ENCODE results near the gene POMZP3.
"Not testable (repeated sequence)": the region's sequence is repeated elsewhere in the genome, so short reads cannot be mapped to it uniquely, and the experiment has no call there.

POMZP3 gene

DNA sequence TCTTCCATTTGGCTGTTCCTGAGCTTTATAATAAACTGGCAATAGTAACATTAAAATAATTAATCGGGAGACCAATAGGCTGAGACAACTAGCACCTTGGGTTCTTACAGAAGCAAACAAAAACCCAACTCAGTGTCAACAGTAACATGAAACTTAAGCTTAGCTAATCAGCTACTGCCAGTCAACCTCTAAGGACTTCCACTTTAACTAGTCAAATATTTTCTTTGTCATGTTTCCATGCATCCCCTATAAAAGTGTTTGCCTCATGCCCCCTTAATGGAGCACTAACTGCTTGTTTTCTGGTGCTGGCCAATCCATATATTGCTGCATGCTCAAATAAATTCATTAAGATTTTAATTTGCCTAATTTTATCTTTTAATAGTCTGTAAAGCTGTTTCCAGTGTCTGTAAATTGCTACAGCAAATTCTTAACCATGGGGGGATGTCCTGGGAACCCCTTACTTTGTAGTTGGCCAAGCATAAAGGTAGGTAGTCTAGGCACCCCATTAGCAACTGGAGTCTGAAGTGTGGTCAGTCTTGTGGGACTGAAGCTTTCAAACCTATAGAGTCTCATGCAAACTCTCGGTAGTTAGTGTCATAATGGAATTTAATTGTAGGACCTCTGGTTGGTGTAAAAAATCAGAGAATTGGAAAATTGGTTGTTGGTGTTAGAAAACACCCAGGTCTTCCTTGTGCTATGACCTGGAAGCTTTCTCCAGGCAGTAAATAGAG lies 40.3 kb downstream of the POMZP3 start:
- not testable (repeated sequence) for DNase-seq

DNA sequence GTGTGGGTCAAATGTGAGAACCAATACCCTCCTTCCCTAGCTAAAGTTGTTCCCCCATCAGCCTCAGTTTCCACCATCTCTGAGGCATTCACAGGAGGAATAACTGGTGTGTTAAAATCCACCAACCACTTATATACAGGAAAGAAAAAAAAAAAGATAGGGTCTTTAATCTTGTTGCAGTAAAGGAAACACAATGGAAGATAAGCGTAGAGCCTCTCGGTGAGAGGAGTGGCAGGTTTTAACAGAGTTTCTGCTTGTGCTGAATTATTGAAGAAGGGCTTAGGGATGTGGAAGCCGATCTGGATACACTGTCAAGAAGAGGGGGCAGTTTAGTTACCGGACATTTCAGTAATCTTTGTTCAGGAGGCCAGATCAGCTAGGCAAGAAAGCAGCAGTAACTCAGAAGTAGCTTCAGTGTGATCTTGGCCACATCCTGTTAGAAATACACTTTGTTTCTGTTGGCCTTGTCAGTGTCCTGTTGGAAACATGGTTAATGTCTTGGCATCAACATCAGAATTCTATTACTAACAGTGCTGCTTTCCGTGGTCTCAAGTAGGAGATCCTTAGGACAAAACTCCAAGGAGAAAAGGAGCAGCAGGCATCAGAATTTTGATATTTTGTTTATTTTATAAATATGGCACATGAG lies 43.3 kb downstream of the POMZP3 start:
- DNase-seq, result not testable (repeated sequence)

DNA sequence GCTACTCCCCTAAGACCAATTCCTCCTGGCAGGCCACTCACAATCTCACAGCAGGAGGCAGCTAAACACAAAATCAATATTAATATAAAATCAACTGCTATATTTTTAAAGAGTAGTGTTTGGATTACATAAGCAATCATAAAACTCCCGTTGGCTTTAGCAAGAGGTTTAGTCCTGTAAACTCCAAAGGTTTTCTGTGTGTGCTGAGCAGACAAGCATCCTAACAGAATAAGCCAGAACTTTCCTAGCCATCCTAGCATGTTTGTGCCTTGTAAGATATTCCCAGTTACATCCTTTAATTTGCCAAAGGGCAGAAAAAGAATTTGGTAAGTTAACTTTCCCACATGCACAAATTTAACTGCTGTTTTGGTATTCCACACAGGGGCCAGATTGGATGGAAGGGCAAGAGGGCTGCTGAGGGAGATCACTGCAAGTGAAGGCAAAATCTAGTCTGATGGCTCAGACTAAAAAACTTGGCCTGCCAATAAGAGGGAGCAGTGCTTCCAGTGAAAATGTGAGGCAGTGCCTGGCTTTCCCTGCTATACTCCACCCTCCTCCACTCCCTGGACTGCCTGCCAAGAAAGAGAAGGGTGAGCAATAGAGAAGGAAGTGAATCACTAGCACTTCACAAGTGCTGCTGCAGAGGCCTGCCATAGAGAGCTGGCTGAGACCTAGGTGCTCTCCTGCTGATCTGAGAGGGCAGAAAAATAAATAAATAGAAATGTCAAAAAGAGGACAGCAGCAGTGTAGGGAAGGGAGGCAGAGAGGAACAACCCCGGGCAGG lies 44.0 kb downstream of the POMZP3 start:
- DNase-seq, result not testable (repeated sequence)

DNA sequence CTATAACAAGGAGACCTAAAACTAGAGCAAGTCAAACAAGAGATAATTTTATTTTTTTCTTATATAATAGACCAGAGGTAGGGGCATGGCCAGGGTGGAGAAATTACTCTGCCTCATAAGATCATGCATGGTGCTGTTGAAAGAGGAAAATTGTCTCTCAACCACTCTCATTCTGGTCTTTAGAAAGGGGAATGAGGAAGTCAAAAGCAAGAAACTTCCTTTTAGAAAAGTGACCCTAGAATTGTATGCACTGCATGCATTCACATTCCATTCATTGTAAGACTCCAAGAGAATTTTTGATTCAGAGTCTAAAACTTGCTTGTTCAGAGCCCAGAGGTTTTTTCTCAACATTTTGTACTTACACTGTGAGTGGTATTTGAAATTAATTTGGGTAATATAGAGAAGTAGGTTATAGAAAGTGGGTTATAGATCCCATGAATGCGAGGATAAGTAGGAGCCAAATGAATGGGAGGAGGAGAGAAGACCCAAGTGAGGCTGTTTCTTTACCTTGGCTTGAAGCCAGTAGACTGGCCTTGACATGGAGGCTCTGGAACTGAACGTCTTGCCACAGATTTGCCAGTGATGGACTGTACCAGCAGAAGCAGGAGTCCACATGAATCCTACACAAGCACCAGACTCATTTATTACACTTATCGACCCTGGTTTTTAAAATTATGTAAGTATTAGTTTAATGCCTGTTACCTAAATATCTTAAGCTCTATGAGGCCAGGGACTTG lies 51.0 kb downstream of the POMZP3 start:
- not testable (repeated sequence) for DNase-seq

DNA sequence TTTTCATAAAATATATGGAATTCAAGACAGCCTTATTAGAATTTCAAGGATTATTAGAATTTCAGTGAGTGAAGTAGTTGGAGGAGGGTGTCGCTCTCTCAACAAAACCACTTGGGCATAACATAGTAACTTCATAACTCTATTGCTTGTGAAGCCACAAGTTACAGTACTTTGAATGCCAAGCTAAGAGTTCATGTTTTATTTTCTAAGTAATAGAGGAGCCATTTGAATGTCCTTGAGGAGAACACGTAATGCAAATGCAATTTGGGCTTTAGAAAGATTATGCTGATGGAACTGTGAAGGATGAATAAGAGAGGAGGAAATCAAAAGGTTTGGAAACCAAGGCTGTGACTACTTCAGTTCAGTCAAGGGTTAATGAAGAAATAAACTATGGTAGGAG lies 51.6 kb downstream of the POMZP3 start:
- DNase-seq, result not testable (repeated sequence)

DNA sequence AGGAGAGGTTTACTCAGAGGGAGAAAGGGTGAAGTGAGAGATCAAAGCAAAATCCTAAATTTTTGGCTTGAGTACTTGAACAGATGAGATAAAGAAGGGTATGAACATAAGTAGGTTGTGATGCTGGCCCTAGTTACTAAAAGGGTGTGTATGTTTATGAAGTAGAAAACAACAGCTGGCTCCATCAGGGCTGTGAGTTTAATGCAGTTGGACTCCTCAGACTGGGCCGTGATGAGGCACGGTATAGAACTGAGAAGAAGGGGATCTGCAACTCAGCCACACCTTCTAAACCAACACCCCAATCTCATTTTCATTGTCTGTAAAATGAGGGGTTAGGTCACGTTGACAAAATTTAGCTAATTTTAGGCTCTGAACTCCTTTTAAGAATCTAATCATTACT lies 54.8 kb downstream of the POMZP3 start:
- not testable (repeated sequence) for DNase-seq

DNA sequence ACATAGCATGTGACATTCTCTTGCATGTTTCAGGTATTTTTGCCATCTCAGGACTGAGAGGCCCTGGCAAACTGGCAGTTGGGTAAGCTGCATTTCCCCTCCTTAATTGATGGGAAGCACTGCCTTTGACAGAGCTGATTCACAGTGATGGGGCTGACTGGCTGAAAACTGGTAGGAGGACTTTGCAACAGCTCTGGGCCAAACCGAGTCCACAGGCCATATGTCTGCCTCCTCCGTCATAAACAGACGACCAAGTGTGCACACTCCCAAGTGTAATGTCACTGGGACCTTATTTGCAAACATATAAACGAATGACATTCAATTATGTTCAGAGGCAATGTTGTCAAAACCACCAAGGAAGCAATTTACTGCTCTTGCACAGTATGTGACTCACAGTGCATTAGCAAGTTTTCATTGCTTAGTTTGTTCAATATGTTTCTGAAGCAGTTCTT lies 56.7 kb downstream of the POMZP3 start:
- not testable (repeated sequence) for DNase-seq

DNA sequence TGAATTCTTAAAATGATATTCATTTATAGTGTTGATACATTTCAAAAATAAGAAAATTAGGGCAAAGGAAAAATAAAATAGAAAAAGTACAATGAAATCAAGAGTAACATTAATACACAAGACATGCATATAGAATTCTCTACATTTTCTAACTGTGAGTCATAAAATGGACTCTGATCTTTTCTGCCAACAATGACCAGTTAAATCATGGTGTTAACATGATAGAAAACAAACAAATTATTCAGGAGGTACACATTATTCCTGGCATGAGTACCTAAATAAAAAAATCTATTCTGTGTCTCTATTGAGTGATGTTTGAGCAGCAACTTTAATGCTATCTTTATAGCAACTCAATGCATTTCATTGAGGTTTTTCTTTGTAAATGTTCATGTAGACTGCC lies 58.3 kb downstream of the POMZP3 start:
- not testable (repeated sequence) for DNase-seq

DNA sequence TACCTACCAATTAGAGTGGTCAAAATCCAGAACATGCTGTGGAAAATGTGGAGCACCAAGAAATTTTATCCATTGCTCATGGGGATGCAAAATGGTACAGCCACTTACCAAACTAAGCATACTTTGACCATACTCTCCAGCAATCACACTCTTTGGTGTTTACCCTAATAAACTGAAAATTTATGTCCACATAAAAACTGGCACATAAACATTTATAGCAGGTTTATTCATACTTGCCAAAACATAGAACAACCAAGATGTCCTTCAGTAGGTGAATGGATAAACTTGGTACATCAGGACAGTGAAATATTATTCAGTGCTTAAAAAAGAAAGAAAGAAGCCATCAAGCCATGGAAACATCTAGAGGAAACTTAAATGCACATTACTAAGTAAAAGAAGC lies 59.3 kb downstream of the POMZP3 start:
- not testable (repeated sequence) for DNase-seq

DNA sequence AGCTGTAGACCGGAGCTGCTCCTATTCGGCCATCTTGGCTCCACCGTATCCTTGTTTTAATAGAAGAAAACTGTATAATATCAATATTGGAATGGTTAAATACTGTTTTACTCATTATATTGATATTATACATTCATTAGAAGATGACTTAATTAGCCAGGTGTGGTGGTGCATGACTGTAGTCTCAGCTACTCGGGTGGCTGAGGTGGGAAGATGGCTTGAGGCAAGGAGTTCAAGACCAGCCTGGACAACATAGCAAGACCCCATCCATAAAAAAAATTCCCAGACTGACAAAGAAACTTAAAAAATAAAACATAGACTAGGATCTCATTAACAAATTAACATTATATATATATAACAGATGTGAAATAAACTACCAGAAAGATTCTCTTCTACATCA lies 59.8 kb downstream of the POMZP3 start:
- not testable (repeated sequence) for DNase-seq

DNA sequence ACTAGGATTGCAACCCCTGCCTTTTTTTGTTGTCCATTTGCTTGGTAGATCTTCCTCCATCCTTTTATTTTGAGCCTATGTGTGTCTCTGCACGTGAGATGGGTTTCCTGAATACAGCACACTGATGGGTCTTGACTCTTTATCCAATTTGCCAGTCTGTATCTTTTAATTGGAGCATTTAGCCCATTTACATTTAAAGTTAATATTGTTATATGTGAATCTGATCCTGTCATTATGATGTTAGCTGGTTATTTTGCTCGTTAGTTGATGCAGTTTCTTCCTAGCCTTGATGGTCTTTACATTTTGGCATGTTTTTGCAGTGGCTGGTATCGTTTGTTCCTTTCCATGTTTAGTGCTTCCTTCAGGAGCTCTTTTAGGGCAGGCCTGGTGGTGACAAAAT lies 62.1 kb downstream of the POMZP3 start:
- DNase-seq, result not testable (repeated sequence)

DNA sequence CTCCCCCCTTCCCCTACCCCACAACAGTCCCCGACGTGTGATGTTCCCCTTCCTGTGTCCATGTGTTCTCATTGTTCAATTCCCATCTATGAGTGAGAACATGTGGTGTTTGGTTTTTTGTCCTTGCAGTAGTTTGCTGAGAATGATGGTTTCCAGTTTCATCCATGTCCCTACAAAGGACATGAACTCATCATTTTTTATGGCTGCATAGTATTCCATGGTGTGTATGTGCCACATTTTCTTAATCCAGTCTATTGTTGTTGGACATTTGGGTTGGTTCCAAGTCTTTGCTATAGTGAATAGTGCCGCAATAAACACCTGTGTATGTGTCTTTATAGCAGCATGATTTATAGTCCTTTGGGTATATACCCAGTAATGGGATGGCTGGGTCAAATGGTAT lies 65.7 kb downstream of the POMZP3 start:
- not testable (repeated sequence) for DNase-seq

DNA sequence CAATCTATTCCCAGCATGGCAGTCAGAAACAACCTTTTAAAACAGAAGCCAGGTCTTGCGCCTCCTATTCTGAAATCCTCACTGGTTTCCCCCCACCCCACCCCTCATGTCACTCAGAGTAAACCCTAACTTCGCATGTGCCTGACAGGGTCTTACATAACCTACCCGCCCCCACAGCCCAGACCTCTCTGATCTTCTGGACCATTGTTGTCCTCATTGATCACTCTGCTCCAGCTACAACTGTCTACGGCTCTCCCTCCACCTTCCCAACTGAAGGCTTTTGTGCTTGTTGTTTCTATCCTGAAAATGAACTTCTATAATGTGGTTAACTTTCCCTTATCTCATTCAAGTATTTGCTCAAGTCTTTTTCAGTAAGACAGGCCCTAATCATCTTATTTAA lies 66.9 kb downstream of the POMZP3 start:
- not testable (repeated sequence) for DNase-seq
